Esophagus squamous epithelium (tissue), 5 donors: Measurements from ENCODE around the gene PPP1R14C. TPM values are rescaled to one million over a fixed set of nuclear protein-coding genes. Genes with fewer than 3 reads are reported as not detected.

Source experiments
- DNase-seq: peaks from one replicate; lab custom pipeline; 2025; lab: John Stamatoyannopoulos, UW
- H3K27ac ChIP-seq, 4 donors: fragments of 200-600 bp; sonication (generic); one replicate each; pipeline ENCODE4 v1.5.1; 2016 to 2019; ENCODE audit warnings: mild to moderate bottlenecking in 1 of 4
- H3K27me3 ChIP-seq, 4 donors: fragments of 200-600 bp; sonication (generic); 1 replicate in 3 of 4; 2 replicates in 1 of 4; pipeline versions ENCODE4 v1.5.1 to v1.6.0; 2017 to 2021; ENCODE audit warnings: antibody characterized with exemption in 1 of 4
- H3K36me3 ChIP-seq, 3 donors: fragments of 200-600 bp; sonication (generic); one replicate each; pipeline ENCODE4 v1.5.1; 2016 to 2019
- H3K4me1 ChIP-seq, 3 donors: fragments of 200-600 bp; sonication (generic); one replicate each; pipeline ENCODE4 v1.5.1; 2017 to 2019
- H3K4me3 ChIP-seq, 4 donors: fragments of 200-600 bp; sonication (generic); 1 replicate in 3 of 4; 2 replicates in 1 of 4; pipeline ENCODE4 v1.5.1; 2016 to 2019; ENCODE audit warnings: mild to moderate bottlenecking in 2 of 4, moderate library complexity in 1 of 4
- H3K9me3 ChIP-seq, 3 donors: fragments of 200-600 bp; sonication (generic); one replicate each; pipeline ENCODE4 v1.5.1; 2016 to 2019
- CTCF ChIP-seq, 6 experiments: fragments of 450-650 bp in 4 of 6; fragments of 200-600 bp in 2 of 6; sonication (generic) in 2 of 6; IDR thresholded peaks; one replicate each; pipeline ENCODE4 v1.5.1; 2016 to 2019; ENCODE audit warnings: antibody characterized with exemption in 6 of 6, mild to moderate bottlenecking in 4 of 6, moderate library complexity in 4 of 6
- POLR2A ChIP-seq, 4 donors: fragments of 450-650 bp; IDR thresholded peaks; one replicate each; pipeline ENCODE4 v1.6.1; 2017; ENCODE audit warnings: antibody characterized with exemption in 4 of 4, mild to moderate bottlenecking in 4 of 4, moderate library complexity in 3 of 4
- WGBS, 2 donors: methylation state at CpG; one replicate each; pipeline ENCODE4 v1.1.5; 2018; 5-methylcytosine and 5-hydroxymethylcytosine counted together
- intact Hi-C: fragments of 100-400 bp; cut with DNase I; formaldehyde crosslinking; loops from one replicate; pipeline ENCODE4 v1.15.0; 2022
- total RNA-seq, 4 donors: library from RNA; depleted of rRNA; stranded (reverse); fragments of >200 nt; gene quantifications; one replicate each; pipeline ENCODE4 v1.1.0, GENCODE V29; 2016
- donor health status: DM: yes; HTN: yes; CAD: no.

PPP1R14C gene
- total RNA-seq, 4 donors from 2014 or later = 9.3 to 27.8 (median 21.3) TPM

GRCh38 chr6:150220634-150221551, 78.0 kb downstream of the PPP1R14C start:
- Histone ChIP-seq H3K4me1 (no peaks in the 10 kb centered on the region), H3K9me3 (no peaks in the 10 kb centered on the region), H3K27me3 (no peaks in the 10 kb centered on the region), H3K27ac (no peak overlapping the region), H3K4me3 (no peak overlapping the region), H3K36me3 (no peaks in the 10 kb centered on the region)
- intact Hi-C loops = no loop called here
- DNase-seq = no peak
- TF ChIP-seq POLR2A (IDR thresholded peaks at IDR 0.05) (no peak), CTCF (IDR thresholded peaks at IDR 0.05) (no peak)
- WGBS, 2 donors = 66 to 76% methylated on average over 6 of the region's 6 CpGs

- WGBS, 2 donors = 88 to 89% methylated on average over 3 of the region's 3 CpGs
- TF ChIP-seq CTCF (IDR thresholded peaks at IDR 0.05) (no peak), POLR2A (IDR thresholded peaks at IDR 0.05) (no peak)
- no peaks in the 10 kb centered on the region for H3K36me3 ChIP-seq
- H3K27ac ChIP-seq = no peak overlapping the region
- no peak overlapping the region for H3K4me3 ChIP-seq
- intact Hi-C loops = no loop called here
- no peak for DNase-seq
- H3K27me3 ChIP-seq = no peaks in the 10 kb centered on the region
- H3K9me3 ChIP-seq = no peaks in the 10 kb centered on the region
- H3K4me1 ChIP-seq = no peaks in the 10 kb centered on the region
Observed at GRCh38 chr6:150224820-150225219, 82.0 kb downstream of the PPP1R14C start.

GRCh38 chr6:150227281-150227680, 84.4 kb downstream of the PPP1R14C start:
- H3K4me1 ChIP-seq = peaks cover 0 to 4% (median 0%) of the 10 kb centered on the region in 3 donors
- H3K9me3 ChIP-seq = no peaks in the 10 kb centered on the region
- 77 to 93% methylated on average over 3 of the region's 3 CpGs for WGBS, 2 donors
- intact Hi-C loops = no loop called here
- H3K27ac ChIP-seq = no peak overlapping the region
- no peaks in the 10 kb centered on the region for H3K36me3 ChIP-seq
- TF ChIP-seq CTCF (IDR thresholded peaks at IDR 0.05) (no peak), POLR2A (IDR thresholded peaks at IDR 0.05) (no peak)
- DNase-seq = no peak
- no peaks in the 10 kb centered on the region for H3K27me3 ChIP-seq
- H3K4me3 ChIP-seq = no peak overlapping the region

GRCh38 chr6:150228072-150228733, 85.4 kb downstream of the PPP1R14C start:
- 68 to 78% methylated on average over 5 of the region's 5 CpGs for WGBS, 2 donors

More at GRCh38 chr6:150228072-150228733, 85.4 kb downstream of the PPP1R14C start:
- Histone ChIP-seq H3K4me3 (no peak overlapping the region), H3K9me3 (no peaks in the 10 kb centered on the region), H3K27ac (no peak overlapping the region), H3K36me3 (no peaks in the 10 kb centered on the region), H3K4me1 (peaks cover 0 to 4% (median 0%) of the 10 kb centered on the region in 3 donors), H3K27me3 (no peaks in the 10 kb centered on the region)
- TF ChIP-seq CTCF (IDR thresholded peaks at IDR 0.05) (no peak), POLR2A (IDR thresholded peaks at IDR 0.05) (no peak)
- intact Hi-C loops = no loop called here
- DNase-seq = no peak
